RWPE2 (cell line): ENCODE results near the gene SH3BP4.

Source experiments
- ATAC-seq: fragments of 200-7000 bp; cut with Tn5 transposase; 3 replicates; pipeline ENCODE4 v1.9.1; 2021; ENCODE audit warnings: low read depth
- DNase-seq: peaks from one replicate; pipeline ENCODE4 v3.0.0-alpha.2; 2020; ENCODE audit warnings: low spot score
- H3K27ac ChIP-seq: fragments of 450-650 bp; 2 replicates; pipeline ENCODE4 v1.5.1; 2017; ENCODE audit warnings: mild to moderate bottlenecking; ENCODE audit not compliant: poor library complexity, severe bottlenecking
- H3K27me3 ChIP-seq: fragments of 250-450 bp; sonication (Bioruptor Pico); 2 replicates; pipeline ENCODE4 v1.5.1; 2021; ENCODE audit warnings: mild to moderate bottlenecking, moderate library complexity; ENCODE audit not compliant: insufficient read depth, poor library complexity, severe bottlenecking
- H3K36me3 ChIP-seq: fragments of 250-450 bp; sonication (Bioruptor Pico); 2 replicates; pipeline ENCODE4 v1.5.1; 2020; ENCODE audit warnings: low read depth, mild to moderate bottlenecking, moderate library complexity
- H3K4me1 ChIP-seq: fragments of 250-450 bp; sonication (Bioruptor Pico); 2 replicates; pipeline ENCODE4 v1.5.1; 2021; ENCODE audit warnings: mild to moderate bottlenecking, moderate library complexity; ENCODE audit not compliant: insufficient read depth, poor library complexity, severe bottlenecking
- H3K4me3 ChIP-seq: fragments of 250-450 bp; sonication (Bioruptor Pico); 2 replicates; pipeline ENCODE4 v1.5.1; 2021; ENCODE audit warnings: mild to moderate bottlenecking, moderate library complexity; ENCODE audit not compliant: severe bottlenecking
- H3K9me3 ChIP-seq: fragments of 250-450 bp; sonication (Bioruptor Pico); 2 replicates; pipeline ENCODE4 v1.5.1; 2021; ENCODE audit warnings: mild to moderate bottlenecking, moderate library complexity; ENCODE audit not compliant: severe bottlenecking
- CTCF ChIP-seq: fragments of 450-650 bp; IDR thresholded peaks from one replicate; pipeline ENCODE4 v1.5.1; 2017; ENCODE audit warnings: mild to moderate bottlenecking, moderate library complexity; ENCODE audit not compliant: poor library complexity, severe bottlenecking

SH3BP4 gene

GRCh38 chr2:235097196-235097595 is 145.4 kb downstream of the SH3BP4 start:
- Histone ChIP-seq H3K36me3 (no peaks in the 10 kb centered on the region), H3K27me3 (no peaks in the 10 kb centered on the region), H3K9me3 (no peaks in the 10 kb centered on the region), H3K27ac (no peak overlapping the region), H3K4me1 (peaks cover 9% of the 10 kb centered on the region), H3K4me3 (no peak overlapping the region)
- DNase-seq (no peak), ATAC-seq (no peak)
- no peak for TF ChIP-seq CTCF

- TF ChIP-seq CTCF: peak; percentile 23
- DNase-seq: no peak
Measured at GRCh38 chr2:235098269-235098668, 146.5 kb downstream of the SH3BP4 start.

GRCh38 chr2:235098736-235099494 is 147.1 kb downstream of the SH3BP4 start:
- ATAC-seq (no peak; the same call in 2 of the 3 replicates), DNase-seq (no peak)
- H3K27ac ChIP-seq: no peak overlapping the region
- no peaks in the 10 kb centered on the region for H3K9me3 ChIP-seq
- no peak overlapping the region for H3K4me3 ChIP-seq
- no peaks in the 10 kb centered on the region for H3K27me3 ChIP-seq
- H3K36me3 ChIP-seq: no peaks in the 10 kb centered on the region
- H3K4me1 ChIP-seq: peaks cover 9% of the 10 kb centered on the region
- TF ChIP-seq CTCF: no peak

More at GRCh38 chr2:235098269-235098668, 146.5 kb downstream of the SH3BP4 start:
- Histone ChIP-seq H3K4me3 (no peak overlapping the region), H3K36me3 (no peaks in the 10 kb centered on the region), H3K27me3 (no peaks in the 10 kb centered on the region), H3K27ac (no peak overlapping the region), H3K9me3 (no peaks in the 10 kb centered on the region), H3K4me1 (peaks cover 9% of the 10 kb centered on the region)
- ATAC-seq: peak; percentile 46; the same call in 1 of the 3 replicates

- no peak for TF ChIP-seq CTCF
- DNase-seq: no peak
- H3K27ac ChIP-seq: no peak overlapping the region
- no peaks in the 10 kb centered on the region for H3K36me3 ChIP-seq
- peaks cover 8% of the 10 kb centered on the region for H3K4me1 ChIP-seq
- no peaks in the 10 kb centered on the region for H3K9me3 ChIP-seq
- no peaks in the 10 kb centered on the region for H3K27me3 ChIP-seq
- no peak overlapping the region for H3K4me3 ChIP-seq
- no peak for ATAC-seq
Measured at GRCh38 chr2:235102896-235103295, 151.1 kb downstream of the SH3BP4 start.
